HG03575 (cell line): ENCODE data around the gene MAP1B.

Experiments
- ATAC-seq: cut with Tn5 transposase; IDR thresholded peaks from one replicate; pipeline ENCODE4 v1.9.1; 2021; ENCODE audit not compliant: unreplicated experiment, insufficient number of reproducible peaks, low FRiP score; ENCODE audit errors: extremely low read depth

The MAP1B gene

DNA sequence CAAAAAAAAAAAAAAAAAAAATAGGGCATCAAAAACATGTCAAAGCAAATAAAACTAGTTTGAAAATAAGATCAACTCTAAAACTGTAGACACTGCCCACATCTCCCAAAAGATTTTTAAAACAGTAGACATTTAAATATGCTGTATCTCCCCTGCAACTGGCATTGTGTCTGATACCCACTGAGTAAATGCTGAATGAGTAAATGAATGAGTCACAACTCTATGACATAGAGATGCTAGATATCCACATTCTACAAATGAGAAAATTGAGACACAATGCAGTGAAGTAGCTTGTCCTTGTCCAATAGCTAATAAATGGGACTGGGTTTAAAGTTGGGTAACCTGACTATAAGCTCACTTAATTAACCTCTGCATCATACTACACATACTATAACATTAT is 14.1 kb upstream of the MAP1B start:
- ATAC-seq, result no peak

DNA sequence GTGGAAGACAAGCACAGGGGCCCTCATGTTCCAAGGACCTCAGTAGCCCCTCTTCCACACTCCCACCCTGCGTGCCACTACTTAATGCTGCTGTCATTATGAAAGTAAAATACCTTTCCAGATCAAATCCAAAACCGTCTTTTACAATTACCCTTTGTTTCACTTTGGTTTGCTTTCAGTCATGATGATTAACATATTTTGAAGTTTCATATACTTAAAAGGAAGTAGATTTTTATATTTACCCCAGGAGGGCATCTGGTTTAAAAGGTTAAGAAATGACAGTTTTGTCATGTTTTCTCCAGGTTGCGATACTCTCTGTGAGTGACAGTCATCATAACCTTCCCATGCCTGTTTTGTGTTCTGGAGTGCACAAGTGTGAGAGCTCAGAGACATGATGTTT is 13.5 kb upstream of the MAP1B start:
- ATAC-seq, result no peak

DNA sequence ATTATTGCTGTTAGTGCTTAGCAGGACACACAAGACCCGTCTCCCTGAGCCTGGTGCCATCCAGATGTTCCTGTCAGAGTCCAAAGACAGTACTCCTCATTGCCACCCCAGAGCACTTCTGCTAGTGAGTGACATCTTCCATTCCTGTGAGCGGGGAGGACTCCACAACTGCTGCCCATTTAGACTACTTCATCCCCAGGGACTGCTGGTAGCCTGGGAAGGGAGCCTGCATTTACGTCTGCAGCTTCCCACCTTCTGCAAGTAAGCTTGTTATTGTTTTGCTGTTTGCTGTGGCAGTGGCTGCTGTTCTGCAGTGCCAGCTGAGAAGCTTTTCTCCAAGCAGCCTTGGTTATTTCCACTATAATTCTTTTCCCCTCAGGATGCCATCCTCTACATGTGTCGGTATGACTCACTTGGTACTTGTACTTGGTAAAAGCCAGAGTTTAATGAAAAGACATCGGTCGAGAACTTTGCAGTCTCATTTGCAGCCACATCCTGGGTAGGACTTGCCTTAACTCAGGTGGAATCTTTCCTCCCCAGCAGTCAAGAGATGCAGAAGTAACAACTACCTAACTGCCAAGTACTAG is 10.6 kb upstream of the MAP1B start:
- no peak for ATAC-seq

DNA sequence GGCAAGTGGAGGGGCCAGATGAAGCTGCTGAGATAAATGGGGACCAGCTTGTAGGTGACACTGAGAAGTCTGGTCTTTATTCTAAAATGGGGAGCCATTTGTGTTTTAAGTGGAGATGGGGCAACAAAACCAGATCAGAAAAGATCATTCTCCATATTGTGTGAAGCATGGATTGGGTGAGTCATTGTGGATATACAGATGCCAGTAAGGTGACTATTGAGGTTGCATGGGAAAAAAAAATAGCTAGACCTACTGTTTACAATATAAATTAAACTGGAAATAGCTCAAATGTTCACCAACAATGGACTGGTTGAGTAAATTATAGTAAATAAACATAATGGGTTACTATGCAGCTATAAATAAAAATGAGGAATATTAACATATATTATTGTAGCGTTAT is 5.4 kb upstream of the MAP1B start:
- ATAC-seq, result no peak

DNA sequence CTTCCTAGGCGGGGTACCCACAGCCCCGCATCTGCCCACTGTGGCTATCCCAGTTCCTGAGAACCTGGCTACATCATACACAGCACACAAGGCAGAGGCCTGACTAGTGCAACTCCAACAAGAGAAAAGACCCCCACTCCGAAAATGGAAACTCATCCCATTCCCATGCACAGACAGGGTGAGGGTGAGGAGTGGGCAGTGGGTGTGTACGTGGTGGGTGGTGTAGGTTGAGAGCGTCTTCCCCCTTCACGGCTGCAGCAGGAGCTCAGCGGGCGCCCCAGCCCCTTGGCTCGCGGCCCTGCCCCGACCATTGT is 501 bp upstream of the MAP1B start:
- ATAC-seq, result no peak

DNA sequence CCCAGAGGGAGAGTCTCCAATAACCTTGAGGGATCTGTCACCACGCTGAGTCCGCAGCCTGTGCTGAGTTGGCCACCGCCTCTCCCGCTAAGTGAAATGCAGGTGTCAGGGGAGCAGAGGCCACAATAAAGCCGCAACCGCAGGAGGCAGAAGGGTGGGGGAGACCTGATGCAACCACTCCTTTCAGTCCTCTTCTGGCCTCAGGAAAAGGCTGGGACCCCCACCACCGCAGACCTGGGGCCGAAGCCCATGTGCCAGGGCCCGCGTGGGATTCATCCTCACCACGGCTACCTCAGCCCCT is 576 bp downstream of the MAP1B start:
- ATAC-seq, result no peak

DNA sequence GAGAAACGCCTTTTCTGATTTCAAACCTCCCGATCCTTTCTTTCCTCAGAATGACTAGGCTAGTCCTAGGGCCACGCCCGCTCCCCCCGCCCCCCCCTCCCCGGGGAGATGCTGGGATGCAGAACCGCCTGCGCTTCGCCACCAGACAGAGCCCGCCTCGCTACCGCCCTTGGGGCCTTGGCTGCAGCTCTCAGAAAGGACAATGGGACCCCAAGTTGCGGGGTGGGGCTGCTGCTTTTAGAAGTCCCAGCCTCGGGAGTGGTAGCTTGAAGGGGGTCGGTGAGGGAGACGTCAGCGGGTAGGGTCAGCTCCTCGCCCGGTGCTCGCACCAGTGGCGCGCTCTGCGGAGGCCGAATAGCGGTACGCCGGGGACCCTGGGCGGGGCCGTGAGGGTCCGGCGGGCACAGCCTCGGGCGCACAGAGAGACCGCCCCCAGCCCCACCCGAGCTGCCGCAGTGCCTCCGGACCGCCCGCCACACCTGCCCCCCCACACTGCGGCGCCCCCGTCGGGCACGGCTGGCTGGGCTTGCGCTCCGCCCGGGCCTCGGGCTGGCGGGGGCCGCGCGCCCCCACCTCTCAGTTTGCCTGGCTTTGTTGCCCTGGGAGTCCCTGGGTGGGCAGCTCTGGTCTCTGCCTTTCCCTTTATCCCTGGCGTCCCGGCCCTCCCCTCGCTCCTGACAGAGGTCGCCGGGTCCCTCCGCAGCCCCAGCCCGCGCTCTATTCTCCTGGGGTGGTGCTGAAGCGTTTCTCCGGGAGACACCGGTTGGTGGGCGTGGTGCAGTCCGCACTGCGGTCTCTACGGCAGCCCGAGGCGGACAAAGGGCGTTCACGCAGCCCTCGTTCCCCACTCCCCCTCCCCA is 1.2 kb downstream of the MAP1B start:
- ATAC-seq, result no peak

DNA sequence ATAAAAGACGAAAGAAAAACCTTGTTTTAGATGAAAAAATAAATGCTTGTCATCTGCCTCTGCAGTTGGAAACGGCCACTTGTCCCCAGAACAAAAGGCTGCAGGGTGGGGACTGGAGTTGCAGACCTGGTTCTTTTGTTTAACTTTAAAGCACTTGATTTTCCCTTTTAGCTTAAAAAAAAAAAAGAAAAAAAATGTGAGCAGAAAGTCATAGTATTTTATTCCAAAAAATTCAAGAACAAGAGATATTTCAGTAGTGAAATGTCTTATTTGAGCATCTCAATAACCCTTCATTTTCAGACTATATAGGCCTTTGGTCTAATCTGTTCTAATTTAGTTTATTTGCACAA is 1.8 kb downstream of the MAP1B start:
- no peak for ATAC-seq

DNA sequence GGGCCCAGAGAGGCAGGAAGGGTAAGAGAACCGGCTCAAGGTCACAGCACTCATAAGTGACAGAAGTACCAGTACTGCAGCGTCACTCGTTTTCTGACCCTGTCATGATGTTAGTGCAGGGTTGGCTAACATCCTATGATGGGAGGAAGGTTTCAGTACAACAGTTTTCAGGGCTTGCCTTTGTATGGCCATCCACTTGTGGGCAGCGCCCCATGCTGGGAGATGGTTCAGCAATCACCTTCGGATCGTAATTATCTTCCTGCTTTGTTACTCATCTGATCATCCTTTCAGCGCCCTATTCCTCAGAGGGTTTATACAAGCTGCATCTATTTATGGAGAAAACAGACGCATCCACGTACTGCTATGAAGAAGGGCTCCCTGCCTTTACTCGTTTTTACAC is 2.4 kb downstream of the MAP1B start:
- no peak for ATAC-seq

DNA sequence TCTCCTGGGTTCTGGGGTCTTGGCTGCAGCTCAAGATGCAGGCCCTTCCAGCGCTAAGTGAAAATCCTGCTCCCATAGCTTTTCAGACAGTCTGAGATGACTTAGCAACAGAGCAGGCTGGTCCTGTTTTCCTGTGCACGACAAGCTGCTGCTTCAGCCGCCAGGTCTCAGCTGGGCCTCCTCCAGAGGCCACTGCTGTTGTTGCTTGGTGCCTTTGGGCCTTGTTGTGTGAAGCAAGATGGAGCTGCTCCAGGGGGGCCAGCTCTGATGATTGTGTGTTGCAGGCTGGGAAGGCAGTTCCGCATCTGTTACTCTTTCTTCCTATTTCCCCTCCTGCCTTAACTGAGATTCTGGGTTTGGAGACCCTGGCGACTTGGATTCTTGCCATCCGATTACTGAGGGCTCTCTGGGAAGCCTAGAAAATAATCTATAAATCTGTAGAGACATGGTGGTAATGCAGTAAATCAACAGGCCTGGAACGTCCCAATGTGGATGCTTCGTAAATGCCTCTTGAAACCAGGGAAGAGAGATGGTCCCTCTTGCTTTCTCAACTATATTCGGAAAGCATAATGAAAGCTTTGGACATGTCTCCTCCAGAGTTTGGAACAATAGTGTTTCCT is 3.2 kb downstream of the MAP1B start:
- ATAC-seq, result no peak

DNA sequence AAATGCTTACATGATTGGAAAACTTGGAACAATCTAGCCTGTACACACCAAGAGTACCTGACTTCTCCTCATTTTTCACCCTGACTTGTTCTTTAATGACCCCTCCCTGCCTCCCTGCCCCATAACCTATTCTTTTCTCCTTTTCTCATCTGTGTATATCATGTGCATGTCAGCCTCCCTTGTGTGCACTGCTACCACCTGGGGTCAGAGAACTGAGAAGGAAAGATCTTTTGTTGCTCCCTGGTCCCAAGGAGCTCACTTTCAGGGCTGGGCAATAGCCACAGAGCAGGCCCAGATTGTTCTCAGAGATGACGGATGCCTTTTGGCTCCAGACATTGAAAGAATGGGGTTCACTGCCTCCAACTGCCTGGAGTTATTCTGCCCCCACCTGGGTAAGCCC is 5.1 kb downstream of the MAP1B start:
- ATAC-seq, result no peak

DNA sequence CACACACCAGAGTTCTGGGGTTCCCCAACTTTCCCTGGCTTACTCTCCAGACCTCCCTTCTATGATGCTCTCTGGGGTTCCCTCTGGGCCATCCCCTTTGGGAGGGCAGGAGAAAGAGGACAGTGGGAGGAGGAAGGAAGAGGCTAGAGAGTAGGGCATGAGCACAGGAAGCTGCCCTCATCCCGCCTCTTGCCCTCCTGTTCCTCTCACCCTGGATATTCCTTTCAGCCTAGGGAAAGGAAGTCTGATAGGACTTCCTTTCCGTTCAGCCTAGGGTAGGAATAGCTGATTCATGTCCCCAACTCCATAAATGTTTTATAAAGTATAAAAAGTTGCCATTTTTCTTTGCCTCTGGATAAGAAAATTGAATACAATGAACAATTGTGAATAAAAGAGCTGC is 7.4 kb downstream of the MAP1B start:
- ATAC-seq, result no peak

DNA sequence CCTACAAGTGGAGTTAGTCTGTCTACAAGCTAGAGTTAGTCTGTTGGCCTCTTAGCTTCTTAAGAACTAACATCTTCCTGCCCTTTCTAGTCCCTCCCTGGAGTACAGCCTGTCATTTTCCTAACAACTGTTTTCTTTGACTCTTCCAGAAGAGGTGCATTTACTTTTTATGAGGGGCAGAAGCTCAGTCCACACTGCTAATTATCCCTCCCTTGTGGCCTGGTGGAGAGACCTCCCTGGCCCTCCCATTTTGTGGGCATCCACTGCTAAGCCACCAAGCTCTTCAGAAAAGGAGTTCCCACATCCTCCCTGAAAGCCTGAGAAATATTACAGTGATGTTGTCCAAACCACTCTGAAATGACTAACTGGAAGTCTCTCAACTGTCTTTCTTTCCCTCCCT is 8.0 kb downstream of the MAP1B start:
- ATAC-seq, result no peak

DNA sequence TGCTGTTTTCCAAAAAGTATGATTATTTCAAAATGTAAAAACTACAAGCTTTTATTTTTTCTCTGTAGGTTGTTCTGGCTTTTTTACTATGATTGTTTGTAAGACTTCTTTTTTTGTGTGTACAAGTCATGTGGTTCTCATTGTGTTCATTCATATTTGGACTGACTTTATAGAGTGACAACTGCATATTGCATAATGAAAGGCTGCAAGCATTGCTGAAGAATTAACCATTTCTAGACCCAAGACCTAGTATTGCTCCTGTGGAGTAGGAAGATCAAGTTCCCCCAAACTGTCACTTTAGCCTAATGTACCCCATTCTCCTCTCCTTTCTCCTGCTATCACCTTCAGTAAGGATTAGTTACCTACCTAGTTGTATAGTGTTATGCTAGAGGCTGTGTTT is 10.0 kb downstream of the MAP1B start:
- no peak for ATAC-seq

DNA sequence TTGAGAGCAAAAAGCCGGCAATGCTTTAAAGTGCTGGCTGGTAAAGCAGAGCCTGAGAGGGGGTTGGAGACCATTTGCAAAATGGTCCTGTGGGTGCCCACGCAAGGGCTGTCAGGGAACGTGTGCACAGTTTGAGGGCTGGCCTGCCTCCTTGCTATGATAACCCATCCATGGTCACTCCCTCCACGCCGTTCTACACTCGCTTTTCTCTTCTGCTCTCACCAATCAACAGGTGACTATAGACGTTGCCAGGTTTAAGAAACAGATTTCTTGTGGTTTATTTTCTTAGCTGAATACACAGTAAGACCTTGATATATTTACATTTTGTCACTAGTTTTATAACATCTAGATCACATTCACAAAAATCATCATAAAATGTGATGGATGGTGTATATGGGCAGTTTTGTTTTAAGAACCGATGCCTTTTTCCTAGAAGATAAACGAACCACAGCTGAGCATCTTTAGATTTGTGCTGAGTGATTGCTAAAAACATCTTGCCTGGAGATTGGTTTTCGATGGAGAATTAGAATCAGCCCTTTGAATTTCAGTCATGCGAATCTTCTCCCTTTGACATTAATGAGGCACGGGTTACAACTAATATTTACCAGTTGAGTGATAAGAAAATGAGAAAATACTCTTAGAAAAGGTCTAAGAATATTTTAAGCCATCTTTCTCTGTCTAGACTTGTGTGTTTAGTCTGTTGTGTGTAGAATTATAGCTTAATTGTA is 13.9 kb downstream of the MAP1B start:
- ATAC-seq, result no peak

DNA sequence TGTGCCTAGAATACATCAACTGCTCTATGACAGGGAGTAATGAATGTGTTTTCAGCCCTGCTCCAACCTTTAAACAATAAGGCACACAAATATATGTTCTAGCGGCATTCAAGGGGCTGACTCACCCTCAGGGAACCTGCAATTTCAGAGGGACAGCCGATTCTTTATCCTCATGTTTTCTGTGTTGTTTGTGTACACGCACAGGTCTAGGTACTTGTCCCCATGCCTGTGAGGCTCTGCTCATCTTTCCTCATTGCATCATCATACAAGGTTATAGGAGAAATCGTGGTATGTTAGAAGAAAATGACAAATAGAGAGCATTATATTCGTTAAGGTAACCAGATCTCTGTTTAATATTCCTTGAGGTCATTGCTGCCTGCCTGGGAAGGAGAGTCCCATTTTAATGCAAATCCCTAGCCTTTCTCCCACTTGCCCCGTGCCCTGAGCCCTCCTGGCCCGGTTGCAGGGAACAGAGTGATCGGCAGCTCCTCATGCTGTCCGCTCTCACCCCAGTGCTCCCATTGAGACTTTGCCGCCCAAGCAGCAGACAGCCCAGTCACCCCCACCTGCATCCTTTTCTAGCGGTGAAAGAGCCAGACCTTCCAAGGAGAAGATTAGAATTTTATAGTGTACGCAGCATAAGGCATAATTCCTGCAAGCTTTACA is 14.6 kb downstream of the MAP1B start:
- ATAC-seq, result no peak

DNA sequence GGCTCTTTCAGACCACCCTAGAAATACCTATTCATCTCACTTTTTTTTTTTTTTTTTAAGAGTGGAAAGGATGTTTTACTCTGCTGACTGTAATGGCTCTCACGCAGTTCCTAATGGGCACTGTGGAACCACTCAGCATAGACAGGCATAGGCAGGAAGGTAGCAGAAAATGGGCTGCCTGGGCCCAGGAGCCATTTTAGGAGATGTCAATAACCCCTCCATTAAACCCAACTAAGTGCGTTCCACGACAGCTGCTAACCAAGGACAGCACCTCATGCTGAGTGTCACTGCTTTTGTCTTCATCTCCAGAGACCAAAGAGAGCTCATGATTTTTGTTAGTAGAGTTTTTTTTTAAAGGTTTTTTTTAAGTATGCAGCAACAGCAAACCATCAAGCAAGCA is 15.3 kb downstream of the MAP1B start:
- no peak for ATAC-seq

DNA sequence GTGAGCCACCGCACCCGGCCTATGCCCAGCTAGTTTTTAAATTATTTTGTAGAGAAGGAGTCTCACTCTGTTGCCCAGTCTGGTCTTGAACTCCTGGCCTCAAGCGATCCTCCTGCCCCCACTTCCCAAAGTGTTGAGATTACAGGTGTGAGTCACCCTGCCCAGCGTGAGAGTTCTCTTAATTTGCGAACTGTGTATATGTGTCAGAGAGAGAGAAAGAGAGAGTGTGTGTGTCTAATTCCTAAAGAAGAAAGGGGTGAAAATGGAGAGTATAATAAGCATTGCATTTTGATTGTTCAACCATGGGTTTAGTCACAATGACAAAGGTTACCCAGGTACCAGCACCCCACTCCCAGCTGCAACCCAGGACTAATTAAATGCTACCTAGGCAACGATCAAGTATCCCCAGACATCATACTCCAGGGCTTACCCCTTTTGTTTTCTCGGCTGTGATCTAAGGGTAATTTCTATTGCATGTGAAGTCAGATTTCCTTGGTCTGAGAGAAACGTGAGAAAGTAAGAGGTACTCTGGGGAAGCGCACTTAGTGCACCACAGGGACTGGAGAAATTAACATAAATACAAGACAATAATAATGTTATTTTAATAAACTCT is 16.6 kb downstream of the MAP1B start:
- no peak for ATAC-seq

DNA sequence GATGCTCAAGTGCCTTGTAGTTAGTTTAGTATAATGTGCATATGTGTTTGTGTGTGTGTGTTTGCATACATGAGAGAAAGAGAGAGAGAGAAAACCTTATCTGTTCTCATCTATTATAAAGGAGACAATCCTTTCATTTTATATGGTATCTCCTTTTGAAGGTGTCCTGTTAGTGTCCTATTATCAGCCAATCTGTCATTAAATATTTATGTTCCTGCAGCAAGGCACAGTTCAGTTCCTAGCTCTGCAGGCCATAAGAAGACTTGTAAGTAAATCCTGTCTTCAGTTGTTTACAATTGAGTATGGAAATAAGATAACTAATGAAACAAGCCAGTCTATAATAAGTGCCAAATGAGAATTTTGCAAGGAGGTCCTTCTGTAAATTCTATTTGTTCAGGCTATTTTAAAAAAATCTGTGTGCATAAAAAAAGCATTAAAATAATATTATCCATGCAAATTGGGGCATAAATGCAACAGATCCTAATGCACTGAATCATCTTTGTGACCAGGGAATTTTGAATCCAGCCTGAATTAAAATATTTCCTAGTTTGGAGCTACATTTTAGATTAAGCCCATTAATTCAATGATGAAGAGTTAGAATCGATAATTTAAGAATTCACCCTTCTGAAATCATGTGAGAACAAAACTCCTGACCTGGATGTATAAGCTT is 18.1 kb downstream of the MAP1B start:
- no peak for ATAC-seq
